ENCODE data around the gene NTRK1.

The NTRK1 gene

GRCh38 chr1:156887734-156888133 is 27.1 kb downstream of the NTRK1 start:
- ChIA-PET POLR2A (interaction anchor here (0.6 kb wide), 1 partner anchor 39 kb away, joined by 4 read pairs; no protein-coding TSS in a partner anchor), CTCF (interaction anchor here (1.1 to 12.7 kb wide), 7 partner anchors 26 to 230 kb away, joined by 3 to 201 read pairs (median 8); partner anchors contain the start of genes LRRC71 and NTRK1)
- no peak for DNase-seq
- peaks cover 0 to 28% (median 13%) of the 10 kb centered on the region in 5 experiments for H3K27me3 ChIP-seq (replicated peaks in 2 of 5; ENCODE audit: control insufficient read depth in 4 of 5, insufficient read depth in 5 of 5, low read length in 4 of 5)
- H3K27ac ChIP-seq (ENCODE audit: insufficient read depth in 1 of 2, low read depth in 1 of 2, low read length in 2 of 2, poor library complexity in 1 of 2, severe bottlenecking in 2 of 2): no peak overlapping the region
- H3K4me1 ChIP-seq (ENCODE audit: control extremely low read depth in 1 of 4, control insufficient read depth in 4 of 4, insufficient read depth in 4 of 4, low read length in 3 of 4): peaks cover 0 to 10% (median 7%) of the 10 kb centered on the region in 4 experiments
- no peaks in the 10 kb centered on the region for H3K36me3 ChIP-seq (ENCODE audit: control insufficient read depth in 4 of 4, insufficient read depth in 4 of 4, low read length in 3 of 4)
- no CpG with 5 or more reads among the region's 6 CpGs for WGBS (ENCODE audit: insufficient coverage)
- no peak overlapping the region for H3K4me3 ChIP-seq (ENCODE audit: control insufficient read depth in 1 of 7, extremely low read depth in 1 of 7, insufficient read depth in 4 of 7, low read depth in 2 of 7, low read length in 6 of 7)
- no peaks in the 10 kb centered on the region for H3K9me3 ChIP-seq (ENCODE audit: control extremely low read depth in 1 of 5, control insufficient read depth in 4 of 5, insufficient read depth in 2 of 5, low read depth in 1 of 5, low read length in 4 of 5)

GRCh38 chr1:156889802-156890580 is 29.3 kb downstream of the NTRK1 start:
- peak; percentile 49 to 66 (median 62) for DNase-seq
- 49% methylated on average over 8 of the region's 8 CpGs for WGBS (ENCODE audit: insufficient coverage)
- H3K36me3 ChIP-seq (ENCODE audit: control insufficient read depth in 4 of 4, insufficient read depth in 4 of 4, low read length in 3 of 4): no peaks in the 10 kb centered on the region
- no peaks in the 10 kb centered on the region for H3K9me3 ChIP-seq (ENCODE audit: control extremely low read depth in 1 of 5, control insufficient read depth in 4 of 5, insufficient read depth in 2 of 5, low read depth in 1 of 5, low read length in 4 of 5)
- no peak overlapping the region for H3K27ac ChIP-seq (ENCODE audit: insufficient read depth in 1 of 2, low read depth in 1 of 2, low read length in 2 of 2, poor library complexity in 1 of 2, severe bottlenecking in 2 of 2)
- CTCF ChIA-PET: interaction anchor here (0.8 to 12.7 kb wide), 32 partner anchors 9 to 265 kb away, joined by 3 to 201 read pairs (median 4); partner anchors contain the start of genes INSRR, ISG20L2, LRRC71 and METTL25B
- peaks cover 0 to 28% (median 13%) of the 10 kb centered on the region in 5 experiments for H3K27me3 ChIP-seq (replicated peaks in 2 of 5; ENCODE audit: control insufficient read depth in 4 of 5, insufficient read depth in 5 of 5, low read length in 4 of 5)
- H3K4me1 ChIP-seq (ENCODE audit: control extremely low read depth in 1 of 4, control insufficient read depth in 4 of 4, insufficient read depth in 4 of 4, low read length in 3 of 4): peaks cover 2 to 29% (median 28%) of the 10 kb centered on the region in 4 experiments
- POLR2A ChIA-PET: interaction anchor here (1.4 kb wide), 1 partner anchor 200 kb away, joined by 4 read pairs; no protein-coding TSS in a partner anchor
- H3K4me3 ChIP-seq (ENCODE audit: control insufficient read depth in 1 of 7, extremely low read depth in 1 of 7, insufficient read depth in 4 of 7, low read depth in 2 of 7, low read length in 6 of 7): no peak overlapping the region

- peaks cover 6 to 44% (median 42%) of the 10 kb centered on the region in 4 experiments for H3K4me1 ChIP-seq (ENCODE audit: control extremely low read depth in 1 of 4, control insufficient read depth in 4 of 4, insufficient read depth in 4 of 4, low read length in 3 of 4)
- POLR2A ChIA-PET: no interaction called here
- H3K4me3 ChIP-seq (ENCODE audit: control insufficient read depth in 1 of 7, extremely low read depth in 1 of 7, insufficient read depth in 4 of 7, low read depth in 2 of 7, low read length in 6 of 7): peak overlapping the region in 5 of 7 experiments; percentile 38 to 78 (median 66)
- peaks cover 0 to 20% (median 9%) of the 10 kb centered on the region in 5 experiments for H3K27me3 ChIP-seq (replicated peaks in 2 of 5; ENCODE audit: control insufficient read depth in 4 of 5, insufficient read depth in 5 of 5, low read length in 4 of 5)
- no peaks in the 10 kb centered on the region for H3K9me3 ChIP-seq (ENCODE audit: control extremely low read depth in 1 of 5, control insufficient read depth in 4 of 5, insufficient read depth in 2 of 5, low read depth in 1 of 5, low read length in 4 of 5)
- no peaks in the 10 kb centered on the region for H3K36me3 ChIP-seq (ENCODE audit: control insufficient read depth in 4 of 4, insufficient read depth in 4 of 4, low read length in 3 of 4)
- peak overlapping the region in 1 of 2 experiments; percentile 62 for H3K27ac ChIP-seq (ENCODE audit: insufficient read depth in 1 of 2, low read depth in 1 of 2, low read length in 2 of 2, poor library complexity in 1 of 2, severe bottlenecking in 2 of 2)
- DNase-seq: peak; percentile 91 to 96 (median 93)
- CTCF ChIA-PET: interaction anchor here (1.0 to 12.7 kb wide), 15 partner anchors 9 to 203 kb away, joined by 3 to 201 read pairs (median 21); partner anchors contain the start of genes INSRR, ISG20L2, LRRC71 and METTL25B
- WGBS (ENCODE audit: insufficient coverage): 1% methylated on average over 23 of the region's 48 CpGs
Observed at GRCh38 chr1:156892190-156893047, 31.8 kb downstream of the NTRK1 start.

- ChIA-PET POLR2A (no interaction called here), CTCF (interaction anchor here (0.7 to 12.7 kb wide), 10 partner anchors 8 to 182 kb away, joined by 3 to 201 read pairs (median 48); partner anchors contain the start of genes INSRR, ISG20L2, LRRC71 and METTL25B)
- Histone ChIP-seq H3K9me3 (ENCODE audit: control extremely low read depth in 1 of 5, control insufficient read depth in 4 of 5, insufficient read depth in 2 of 5, low read depth in 1 of 5, low read length in 4 of 5) (no peaks in the 10 kb centered on the region), H3K27ac (ENCODE audit: insufficient read depth in 1 of 2, low read depth in 1 of 2, low read length in 2 of 2, poor library complexity in 1 of 2, severe bottlenecking in 2 of 2) (peak within 1 kb of the TSS; percentile 43 to 62), H3K4me3 (ENCODE audit: control insufficient read depth in 1 of 7, extremely low read depth in 1 of 7, insufficient read depth in 4 of 7, low read depth in 2 of 7, low read length in 6 of 7) (peak within 1 kb of the TSS; percentile 27 to 78 (median 63)), H3K27me3 (replicated peaks in 2 of 5; ENCODE audit: control insufficient read depth in 4 of 5, insufficient read depth in 5 of 5, low read length in 4 of 5) (peaks cover 0 to 18% (median 9%) of the 10 kb centered on the region in 5 experiments), H3K36me3 (ENCODE audit: control insufficient read depth in 4 of 4, insufficient read depth in 4 of 4, low read length in 3 of 4) (no peaks in the 10 kb centered on the region), H3K4me1 (ENCODE audit: control extremely low read depth in 1 of 4, control insufficient read depth in 4 of 4, insufficient read depth in 4 of 4, low read length in 3 of 4) (peaks cover 6 to 52% (median 51%) of the 10 kb centered on the region in 4 experiments)
- peak in 1 of 3 donors; percentile 43 for DNase-seq
- WGBS (ENCODE audit: insufficient coverage): under 1% methylated on average over 41 of the region's 60 CpGs
Observed at GRCh38 chr1:156893048-156893953, 32.6 kb downstream of the NTRK1 start, which contains the start of gene PEAR1. PEAR1 (plus strand) TSS chr1:156893718; CDS start chr1:156903927, 10,209 bp downstream.

GRCh38 chr1:156894001-156894400 is 33.3 kb downstream of the NTRK1 start:
- H3K4me1 ChIP-seq (ENCODE audit: control extremely low read depth in 1 of 4, control insufficient read depth in 4 of 4, insufficient read depth in 4 of 4, low read length in 3 of 4): peaks cover 13 to 59% (median 58%) of the 10 kb centered on the region in 4 experiments
- peak overlapping the region in 1 of 2 experiments; percentile 62 for H3K27ac ChIP-seq (ENCODE audit: insufficient read depth in 1 of 2, low read depth in 1 of 2, low read length in 2 of 2, poor library complexity in 1 of 2, severe bottlenecking in 2 of 2)
- H3K9me3 ChIP-seq (ENCODE audit: control extremely low read depth in 1 of 5, control insufficient read depth in 4 of 5, insufficient read depth in 2 of 5, low read depth in 1 of 5, low read length in 4 of 5): no peaks in the 10 kb centered on the region
- peak overlapping the region; percentile 27 to 78 (median 63) for H3K4me3 ChIP-seq (ENCODE audit: control insufficient read depth in 1 of 7, extremely low read depth in 1 of 7, insufficient read depth in 4 of 7, low read depth in 2 of 7, low read length in 6 of 7)
- WGBS (ENCODE audit: insufficient coverage): 11% methylated on average over 5 of the region's 5 CpGs
- no peak for DNase-seq
- ChIA-PET CTCF (interaction anchor here (1.0 to 11.8 kb wide), 7 partner anchors 17 to 204 kb away, joined by 3 to 122 read pairs (median 35); partner anchors contain the start of genes LRRC71, NTRK1 and SH2D2A), POLR2A (no interaction called here)
- H3K27me3 ChIP-seq (replicated peaks in 2 of 5; ENCODE audit: control insufficient read depth in 4 of 5, insufficient read depth in 5 of 5, low read length in 4 of 5): peaks cover 0 to 18% (median 9%) of the 10 kb centered on the region in 5 experiments
- no peaks in the 10 kb centered on the region for H3K36me3 ChIP-seq (ENCODE audit: control insufficient read depth in 4 of 4, insufficient read depth in 4 of 4, low read length in 3 of 4)

Data from common myeloid progenitor, CD34-positive (primary cell).